Measurements from ENCODE around the gene PTRH2.

Gene PTRH2

GRCh38 chr17:59746849-59747445 is 39.7 kb upstream of the PTRH2 start:
- H2AFZ ChIP-seq (ENCODE audit: low read length) = no peak overlapping the region
- H3F3A ChIP-seq (ENCODE audit: insufficient read depth, low read length) = 0 out of 2 replicates have a peak, but pooled peaks cover under 1% of the 10 kb centered on the region
- H3K4me2 ChIP-seq (ENCODE audit: low read length) = no peak overlapping the region
- H3K9me2 ChIP-seq (ENCODE audit: low read depth, low read length) = no peaks in the 10 kb centered on the region
- H4K20me1 ChIP-seq (ENCODE audit: insufficient read depth, low read length) = no peaks in the 10 kb centered on the region
- peaks cover 21% of the 10 kb centered on the region for H3K4me1 ChIP-seq (ENCODE audit: insufficient read depth, low read length, severe bottlenecking)
- H3K27ac ChIP-seq (ENCODE audit: low read depth, low read length, poor library complexity, severe bottlenecking) = no peak overlapping the region
- H3K79me2 ChIP-seq (ENCODE audit: insufficient read depth, low read length) = no peaks in the 10 kb centered on the region
- H3K27me3 ChIP-seq (ENCODE audit: insufficient read depth, low read length) = no peaks in the 10 kb centered on the region
- H3K9me3 ChIP-seq (ENCODE audit: low read length) = peaks cover 3% of the 10 kb centered on the region; the same call in 1 of the 2 replicates
- peaks cover 9% of the 10 kb centered on the region for H3K36me3 ChIP-seq (ENCODE audit: insufficient read depth, low read length)
- no peak overlapping the region for H3K9ac ChIP-seq (ENCODE audit: low read length)
- no peak overlapping the region for H3K4me3 ChIP-seq (ENCODE audit: low read depth, low read length, poor library complexity, severe bottlenecking)
- TF ChIP-seq, protein P1, sequence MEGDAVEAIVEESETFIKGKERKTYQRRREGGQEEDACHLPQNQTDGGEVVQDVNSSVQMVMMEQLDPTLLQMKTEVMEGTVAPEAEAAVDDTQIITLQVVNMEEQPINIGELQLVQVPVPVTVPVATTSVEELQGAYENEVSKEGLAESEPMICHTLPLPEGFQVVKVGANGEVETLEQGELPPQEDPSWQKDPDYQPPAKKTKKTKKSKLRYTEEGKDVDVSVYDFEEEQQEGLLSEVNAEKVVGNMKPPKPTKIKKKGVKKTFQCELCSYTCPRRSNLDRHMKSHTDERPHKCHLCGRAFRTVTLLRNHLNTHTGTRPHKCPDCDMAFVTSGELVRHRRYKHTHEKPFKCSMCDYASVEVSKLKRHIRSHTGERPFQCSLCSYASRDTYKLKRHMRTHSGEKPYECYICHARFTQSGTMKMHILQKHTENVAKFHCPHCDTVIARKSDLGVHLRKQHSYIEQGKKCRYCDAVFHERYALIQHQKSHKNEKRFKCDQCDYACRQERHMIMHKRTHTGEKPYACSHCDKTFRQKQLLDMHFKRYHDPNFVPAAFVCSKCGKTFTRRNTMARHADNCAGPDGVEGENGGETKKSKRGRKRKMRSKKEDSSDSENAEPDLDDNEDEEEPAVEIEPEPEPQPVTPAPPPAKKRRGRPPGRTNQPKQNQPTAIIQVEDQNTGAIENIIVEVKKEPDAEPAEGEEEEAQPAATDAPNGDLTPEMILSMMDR (IDR thresholded peaks at IDR 0.05; ENCODE audit: low read length) = peak; percentile 72
- TF ChIP-seq EZH2 (IDR thresholded peaks at IDR 0.05; ENCODE audit: borderline replicate concordance, low read length) = no peak

DNA sequence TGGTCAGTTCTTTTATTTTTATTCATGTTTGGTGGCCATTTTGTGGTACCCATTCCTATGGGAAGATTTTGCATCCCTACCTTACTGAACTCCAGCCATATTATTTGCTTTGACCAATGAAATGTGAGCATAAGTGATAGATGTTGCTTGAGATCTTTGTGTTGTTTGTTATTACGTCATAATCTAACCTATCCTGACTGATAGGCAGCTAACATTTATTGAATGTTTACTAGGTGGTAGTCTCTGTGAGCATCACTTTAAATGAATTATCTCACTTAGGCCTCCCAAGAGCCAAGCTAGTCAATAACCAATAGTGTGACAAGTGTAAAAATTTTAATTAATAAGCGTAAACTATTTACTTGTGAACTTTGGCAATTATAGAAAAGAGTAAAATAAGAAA is 37.8 kb upstream of the PTRH2 start:
- Histone ChIP-seq H2AFZ (ENCODE audit: low read length) (no peak overlapping the region), H3K4me2 (ENCODE audit: low read length) (no peak overlapping the region), H3K36me3 (ENCODE audit: insufficient read depth, low read length) (peaks cover 9% of the 10 kb centered on the region), H3F3A (ENCODE audit: insufficient read depth, low read length) (no peaks in the 10 kb centered on the region), H3K9me2 (ENCODE audit: low read depth, low read length) (no peaks in the 10 kb centered on the region), H4K20me1 (ENCODE audit: insufficient read depth, low read length) (no peaks in the 10 kb centered on the region), H3K9me3 (ENCODE audit: low read length) (peaks cover 3% of the 10 kb centered on the region; the same call in 1 of the 2 replicates), H3K4me1 (ENCODE audit: insufficient read depth, low read length, severe bottlenecking) (peaks cover 9% of the 10 kb centered on the region), H3K79me2 (ENCODE audit: insufficient read depth, low read length) (no peaks in the 10 kb centered on the region), H3K27me3 (ENCODE audit: insufficient read depth, low read length) (no peaks in the 10 kb centered on the region), H3K9ac (ENCODE audit: low read length) (no peak overlapping the region), H3K4me3 (ENCODE audit: low read depth, low read length, poor library complexity, severe bottlenecking) (no peak overlapping the region), H3K27ac (ENCODE audit: low read depth, low read length, poor library complexity, severe bottlenecking) (no peak overlapping the region)
- no peak for TF ChIP-seq EZH2 (IDR thresholded peaks at IDR 0.05; ENCODE audit: borderline replicate concordance, low read length)
- TF ChIP-seq, protein P1 (IDR thresholded peaks at IDR 0.05; ENCODE audit: low read length) = no peak

DNA sequence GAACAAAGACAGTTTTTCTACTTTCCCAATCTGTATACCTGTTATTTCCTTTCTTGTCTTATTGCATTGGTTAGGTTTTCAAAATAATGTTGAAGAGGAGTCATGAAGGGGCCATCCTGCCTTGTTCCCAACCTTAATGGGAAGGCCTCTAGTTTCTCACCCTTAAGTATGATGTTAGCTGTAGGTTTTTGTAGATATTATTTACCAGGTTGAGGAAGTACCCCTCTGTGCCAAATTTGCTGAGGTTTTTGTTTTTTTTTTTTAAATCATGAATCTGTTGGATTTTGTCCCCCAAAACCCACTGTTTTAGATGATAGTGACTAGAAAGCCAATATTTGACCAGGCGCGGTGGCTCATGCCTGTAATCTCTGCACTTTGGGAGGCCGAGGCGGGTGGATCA is 36.6 kb upstream of the PTRH2 start:
- Histone ChIP-seq H3K36me3 (ENCODE audit: insufficient read depth, low read length) (peaks cover 9% of the 10 kb centered on the region), H3F3A (ENCODE audit: insufficient read depth, low read length) (no peaks in the 10 kb centered on the region)
- TF ChIP-seq, protein P1 (IDR thresholded peaks at IDR 0.05; ENCODE audit: low read length) = no peak
- TF ChIP-seq EZH2 (IDR thresholded peaks at IDR 0.05; ENCODE audit: borderline replicate concordance, low read length) = no peak

More for the DNA sequence above, 36.6 kb upstream of the PTRH2 start:
- H4K20me1 ChIP-seq (ENCODE audit: insufficient read depth, low read length) = no peaks in the 10 kb centered on the region
- no peak overlapping the region for H2AFZ ChIP-seq (ENCODE audit: low read length)
- H3K4me3 ChIP-seq (ENCODE audit: low read depth, low read length, poor library complexity, severe bottlenecking) = no peak overlapping the region
- no peak overlapping the region for H3K9ac ChIP-seq (ENCODE audit: low read length)
- no peaks in the 10 kb centered on the region for H3K79me2 ChIP-seq (ENCODE audit: insufficient read depth, low read length)
- peaks cover 3% of the 10 kb centered on the region for H3K4me1 ChIP-seq (ENCODE audit: insufficient read depth, low read length, severe bottlenecking)
- H3K4me2 ChIP-seq (ENCODE audit: low read length) = no peak overlapping the region
- no peaks in the 10 kb centered on the region for H3K27me3 ChIP-seq (ENCODE audit: insufficient read depth, low read length)
- peaks cover 3% of the 10 kb centered on the region; the same call in 1 of the 2 replicates for H3K9me3 ChIP-seq (ENCODE audit: low read length)
- no peaks in the 10 kb centered on the region for H3K9me2 ChIP-seq (ENCODE audit: low read depth, low read length)
- no peak overlapping the region for H3K27ac ChIP-seq (ENCODE audit: low read depth, low read length, poor library complexity, severe bottlenecking)

All from OCI-LY1 (cell line).